NCI-H2171 (cell line): Measurements from ENCODE around the gene KCNC3.

ENCODE experiments used
- DNase-seq: peaks from one replicate; lab custom pipeline; 2025; lab: John Stamatoyannopoulos, UW

Gene KCNC3

DNA sequence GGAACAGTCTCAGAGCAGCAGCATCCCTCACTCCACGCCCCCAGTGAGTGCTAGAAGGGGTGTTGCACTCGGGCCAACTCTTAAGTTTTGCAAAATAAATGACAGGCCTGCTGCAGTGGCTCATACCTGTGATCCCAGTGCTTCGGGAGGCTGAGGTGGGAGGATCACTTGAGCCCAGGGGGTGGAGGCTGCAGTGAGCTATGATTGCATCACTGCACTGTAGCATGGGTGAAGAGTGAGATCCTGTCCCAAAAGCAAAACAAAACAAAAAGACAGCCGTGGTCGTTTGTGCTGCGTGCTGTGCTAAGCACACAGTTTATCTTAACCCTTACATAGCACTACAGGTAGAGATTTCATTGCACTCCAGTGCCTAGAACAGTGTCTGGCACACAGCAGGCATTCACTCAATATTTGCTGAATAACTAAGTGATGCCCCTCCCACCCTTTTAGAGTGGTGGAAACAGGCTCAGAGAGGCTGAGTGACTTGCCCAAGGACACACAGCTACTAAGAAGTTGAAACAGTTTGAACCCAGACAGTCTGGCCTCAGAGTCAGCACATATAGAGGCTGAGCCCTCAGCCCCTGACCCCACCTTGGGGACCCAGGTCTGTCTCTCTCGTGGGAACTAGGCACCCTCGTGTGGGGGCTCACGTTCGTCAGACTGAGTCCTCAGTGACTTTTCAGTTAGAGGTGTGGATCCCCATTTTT, 18.3 kb downstream of the KCNC3 start:
- no peak for DNase-seq

DNA sequence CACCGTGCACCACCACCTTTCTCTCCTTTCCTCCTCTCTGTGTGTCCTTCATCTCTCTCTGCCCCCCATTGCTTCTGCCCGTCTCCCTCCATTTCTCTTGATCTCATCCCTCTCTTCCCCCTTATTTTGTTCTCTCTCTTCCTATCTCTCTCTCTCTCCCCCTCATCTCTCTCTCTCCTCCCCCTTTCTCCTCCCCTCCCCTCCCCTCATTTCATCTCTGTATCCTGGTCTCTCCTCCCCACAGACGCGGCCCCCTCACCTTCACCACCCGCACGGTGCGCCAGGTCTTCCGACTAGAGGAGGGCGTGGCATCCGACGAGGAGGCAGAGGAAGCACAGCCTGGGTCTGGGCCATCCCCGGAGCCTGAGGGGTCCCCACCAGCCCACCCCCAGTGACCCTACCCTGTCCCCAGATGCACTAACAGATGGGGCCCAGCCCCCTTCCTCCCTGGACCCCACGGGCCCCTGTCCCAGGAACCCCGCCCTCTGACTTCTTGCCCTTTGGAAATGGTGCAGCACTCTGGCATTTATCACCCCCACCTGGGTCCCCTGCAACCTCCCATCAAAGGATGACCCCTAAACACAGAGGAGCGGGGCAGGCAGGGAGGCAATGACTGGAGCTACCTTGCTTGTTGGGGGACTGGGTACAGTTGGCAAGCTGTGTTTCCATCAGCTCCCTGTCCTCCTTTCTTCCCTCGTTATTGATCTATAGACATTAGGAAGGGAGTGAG, 19.6 kb downstream of the KCNC3 start:
- DNase-seq: no peak

DNA sequence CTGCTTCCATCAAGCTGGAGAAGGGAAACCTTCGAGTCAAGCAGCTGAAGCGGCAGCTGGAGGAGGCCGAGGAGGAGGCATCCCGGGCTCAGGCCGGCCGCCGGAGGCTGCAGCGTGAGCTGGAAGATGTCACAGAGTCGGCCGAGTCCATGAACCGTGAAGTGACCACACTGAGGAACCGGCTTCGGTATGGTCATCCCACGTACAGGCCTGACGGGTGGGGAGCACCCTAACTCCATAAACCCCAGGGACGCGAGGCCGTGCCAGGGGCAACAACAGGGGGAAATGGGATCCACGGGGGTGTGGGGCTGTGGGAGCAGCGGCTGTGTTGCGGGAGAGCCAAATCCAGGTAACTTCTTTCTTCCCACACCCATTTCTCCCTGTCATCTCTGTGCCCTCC, 20.2 kb downstream of the KCNC3 start:
- DNase-seq: no peak

DNA sequence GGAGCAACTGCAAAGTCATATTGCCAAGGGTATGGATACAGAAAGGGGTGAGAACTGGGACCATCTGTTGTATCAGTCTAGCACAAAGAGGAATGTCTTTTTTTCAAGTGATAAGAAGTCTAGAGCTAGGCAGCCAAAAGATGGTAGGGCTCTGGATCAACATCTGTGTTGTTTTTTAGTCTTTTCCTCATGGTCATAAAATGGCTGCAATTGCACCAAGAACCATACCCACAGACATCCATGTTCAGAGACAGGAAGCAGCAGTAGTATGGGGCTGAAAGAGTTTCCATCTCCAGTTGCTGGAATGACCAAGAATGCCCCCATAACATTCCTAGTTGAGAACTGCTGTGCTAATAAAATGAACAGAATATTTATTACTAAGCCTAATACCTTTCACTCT, 25.6 kb downstream of the KCNC3 start:
- no peak for DNase-seq

DNA sequence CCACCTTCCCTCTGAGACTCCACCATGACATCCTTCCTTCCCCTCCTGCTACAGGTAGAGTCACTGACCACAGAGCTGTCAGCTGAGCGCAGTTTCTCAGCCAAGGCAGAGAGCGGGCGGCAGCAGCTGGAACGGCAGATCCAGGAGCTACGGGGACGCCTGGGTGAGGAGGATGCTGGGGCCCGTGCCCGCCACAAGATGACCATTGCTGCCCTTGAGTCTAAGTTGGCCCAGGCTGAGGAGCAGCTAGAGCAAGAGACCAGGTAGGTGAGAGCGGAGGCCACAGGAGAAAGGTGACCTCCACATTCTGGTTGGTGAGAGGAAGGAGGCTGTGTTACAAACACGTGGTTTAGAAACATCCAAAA, 27.6 kb downstream of the KCNC3 start:
- no peak for DNase-seq

DNA sequence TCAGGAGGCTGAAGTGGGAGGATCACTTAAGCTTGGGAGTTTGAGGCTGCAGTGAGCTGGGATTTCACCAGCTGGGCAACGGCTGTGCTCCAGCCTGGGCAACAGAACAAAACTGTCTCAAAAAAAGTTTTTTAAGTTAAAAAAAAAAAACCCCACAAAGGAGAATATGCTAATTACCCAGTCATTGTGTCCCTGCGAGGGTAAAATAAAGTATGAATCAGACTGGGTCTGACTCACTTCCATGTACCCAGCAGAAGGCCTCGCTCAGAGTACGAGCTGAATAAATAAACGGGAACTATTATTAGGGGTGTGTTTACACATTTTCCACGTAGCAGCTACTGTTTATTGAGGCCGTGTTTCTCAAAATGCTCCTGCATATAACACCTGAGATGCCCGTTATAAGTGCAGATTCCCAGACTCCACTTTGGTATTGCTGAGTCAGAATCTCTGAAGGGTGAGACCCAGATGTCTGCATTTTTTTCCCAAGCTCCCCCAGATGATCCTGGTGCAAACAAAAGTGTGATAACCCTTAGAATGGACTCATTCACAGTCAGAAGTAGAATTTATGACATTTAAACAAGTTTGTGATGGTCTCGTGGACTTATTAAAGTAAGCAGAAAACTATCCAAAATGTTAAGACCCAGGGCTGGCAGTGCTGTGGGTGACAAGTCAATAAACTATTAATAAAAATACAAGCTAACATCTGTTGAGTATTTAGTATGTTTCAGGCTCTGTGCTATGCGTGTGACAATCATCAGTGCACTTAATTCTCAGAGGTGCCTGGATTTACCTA, 28.2 kb downstream of the KCNC3 start:
- no peak for DNase-seq

DNA sequence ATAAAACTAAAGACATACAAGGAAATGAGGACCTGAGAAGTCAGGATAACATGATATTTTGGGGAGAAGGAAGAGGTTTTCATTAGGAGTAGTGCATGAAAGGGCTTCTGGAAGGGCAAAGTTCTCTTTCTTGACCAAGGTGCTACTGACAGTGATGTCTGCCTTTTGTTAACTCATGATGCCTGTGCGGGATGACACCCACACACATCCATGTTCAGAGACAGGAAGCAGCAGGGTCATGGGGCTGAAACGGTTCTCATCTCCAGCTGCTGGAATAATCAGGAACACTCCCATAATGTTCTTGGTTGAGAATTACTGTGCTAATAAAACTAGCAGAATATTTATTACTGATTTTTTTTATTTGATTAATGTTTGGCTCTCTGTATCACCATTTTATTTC, 29.1 kb downstream of the KCNC3 start:
- DNase-seq: no peak

DNA sequence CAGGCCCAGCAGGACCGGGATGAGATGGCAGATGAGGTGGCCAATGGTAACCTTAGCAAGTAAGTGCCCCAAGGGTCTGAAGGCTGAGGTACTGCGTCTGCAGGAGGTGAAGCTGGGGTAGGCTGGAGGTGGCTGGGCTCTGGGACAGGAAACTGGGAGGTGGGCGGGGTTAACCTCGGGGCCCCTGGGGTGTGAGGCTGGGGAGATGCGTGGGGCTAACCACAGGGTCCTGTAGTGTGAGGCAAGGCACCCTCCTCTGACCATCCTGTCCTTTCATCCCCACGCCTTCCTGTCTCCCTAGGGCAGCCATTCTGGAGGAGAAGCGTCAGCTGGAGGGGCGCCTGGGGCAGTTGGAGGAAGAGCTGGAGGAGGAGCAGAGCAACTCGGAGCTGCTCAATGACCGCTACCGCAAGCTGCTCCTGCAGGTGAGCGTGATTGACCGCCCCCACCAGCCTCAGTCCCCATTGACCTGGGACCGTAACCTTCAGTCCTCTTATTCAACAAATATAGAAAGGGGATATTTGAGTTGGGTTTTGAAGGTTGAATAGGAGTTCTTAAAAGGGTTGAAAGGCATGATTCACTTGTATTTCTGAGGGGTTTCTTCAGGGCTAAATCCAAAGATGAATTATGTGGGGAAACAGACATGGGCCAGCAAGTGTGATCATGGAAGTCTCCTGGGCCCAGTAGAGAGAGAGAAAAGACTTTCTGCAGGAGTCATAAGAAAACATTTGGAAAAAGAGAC, 35.7 kb downstream of the KCNC3 start:
- DNase-seq: no peak

DNA sequence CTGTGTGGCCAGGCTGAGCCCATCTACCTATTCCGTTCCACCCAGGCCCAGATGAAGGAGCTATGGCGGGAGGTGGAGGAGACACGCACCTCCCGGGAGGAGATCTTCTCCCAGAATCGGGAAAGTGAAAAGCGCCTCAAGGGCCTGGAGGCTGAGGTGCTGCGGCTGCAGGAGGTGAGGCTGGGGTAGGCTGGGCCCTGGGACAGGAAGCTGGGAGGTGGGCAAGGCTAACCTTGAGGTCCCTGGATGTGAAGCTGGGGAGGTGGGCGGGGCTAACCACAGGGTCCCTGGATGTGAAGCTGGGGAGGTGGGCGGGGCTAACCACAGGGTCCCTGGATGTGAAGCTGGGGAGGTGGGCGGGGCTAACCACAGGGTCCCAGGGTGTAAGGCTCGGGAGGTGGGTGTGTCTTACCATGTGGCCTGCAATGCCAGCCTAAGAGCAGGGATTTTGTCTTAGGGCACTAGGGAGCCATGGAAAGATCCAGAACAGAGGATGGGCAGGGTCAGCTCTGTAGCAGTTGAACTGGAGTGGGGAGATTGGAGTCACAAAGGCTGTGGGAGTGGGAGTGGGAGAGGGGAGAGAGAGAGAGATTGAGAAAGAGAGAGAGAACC, 36.9 kb downstream of the KCNC3 start:
- no peak for DNase-seq

DNA sequence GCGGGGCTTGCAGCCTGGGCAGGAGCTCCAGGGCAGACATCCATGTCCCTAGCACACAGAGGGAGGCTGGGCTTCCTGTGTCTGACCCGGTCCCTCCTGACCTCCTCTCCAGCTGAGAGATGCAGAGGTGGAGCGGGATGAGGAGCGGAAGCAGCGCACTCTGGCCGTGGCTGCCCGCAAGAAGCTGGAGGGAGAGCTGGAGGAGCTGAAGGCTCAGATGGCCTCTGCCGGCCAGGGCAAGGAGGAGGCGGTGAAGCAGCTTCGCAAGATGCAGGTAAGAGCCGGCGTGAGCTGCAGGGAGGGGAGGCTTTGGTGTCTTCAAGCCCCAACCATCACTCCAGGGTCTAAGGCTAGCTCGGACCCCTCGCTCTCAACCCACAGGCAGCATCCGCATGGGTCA, 38.4 kb downstream of the KCNC3 start:
- no peak for DNase-seq

DNA sequence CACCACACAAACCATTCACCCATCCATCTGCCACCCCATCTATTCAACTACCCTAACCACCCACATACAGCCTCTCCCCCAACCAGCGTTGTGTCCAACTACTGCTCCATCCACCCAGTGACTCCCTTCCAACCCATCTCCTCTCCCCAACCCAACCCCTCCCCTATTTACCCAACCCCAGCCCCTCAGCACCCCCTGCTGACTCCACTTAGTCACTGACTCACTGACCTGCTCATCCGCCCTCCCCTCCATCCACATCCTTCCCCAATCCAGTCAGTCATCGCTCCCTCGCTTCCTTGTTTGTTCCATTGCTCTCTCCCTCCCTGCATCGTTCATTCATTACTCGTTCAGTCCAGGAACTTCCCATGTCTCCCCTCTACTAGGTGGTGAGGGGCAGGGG, 39.2 kb downstream of the KCNC3 start:
- DNase-seq: no peak

DNA sequence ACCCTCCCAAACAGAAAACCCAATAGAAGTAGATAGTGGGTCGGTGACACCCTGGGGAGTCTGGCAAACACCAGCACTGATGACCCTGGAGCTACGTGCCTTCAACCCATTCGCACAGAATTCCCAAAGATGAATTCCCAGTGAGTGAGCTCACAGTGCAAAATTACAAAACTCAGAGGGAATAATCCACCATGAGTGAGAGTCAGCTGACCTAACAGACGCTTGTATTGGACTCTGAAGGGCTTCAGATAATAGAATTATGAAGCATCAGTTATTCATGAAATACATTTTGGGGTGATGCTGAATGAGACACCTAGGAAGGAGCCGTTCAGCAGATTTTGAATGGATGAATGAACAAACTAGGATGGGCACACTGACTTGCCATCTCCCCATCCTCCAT, 40.2 kb downstream of the KCNC3 start:
- no peak for DNase-seq

DNA sequence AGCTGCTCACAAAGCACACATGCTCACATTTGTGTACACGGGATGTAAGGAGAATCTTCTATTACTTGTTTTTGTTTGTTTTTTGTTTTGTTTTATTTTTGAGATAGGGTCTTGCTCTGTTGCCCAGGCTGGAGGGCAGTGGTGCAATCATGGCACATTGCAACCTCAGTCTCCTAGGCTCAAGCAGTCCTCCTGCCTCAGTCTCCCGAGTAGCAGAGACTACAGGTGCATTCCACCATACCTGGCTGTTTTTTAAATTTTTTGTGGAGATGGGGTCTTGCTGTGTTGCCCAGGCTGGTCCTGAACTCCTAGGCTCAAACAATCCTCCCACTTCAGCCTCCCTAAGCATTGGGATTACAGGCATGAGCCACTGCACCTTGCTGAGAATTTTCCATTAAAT, 41.8 kb downstream of the KCNC3 start:
- no peak for DNase-seq

DNA sequence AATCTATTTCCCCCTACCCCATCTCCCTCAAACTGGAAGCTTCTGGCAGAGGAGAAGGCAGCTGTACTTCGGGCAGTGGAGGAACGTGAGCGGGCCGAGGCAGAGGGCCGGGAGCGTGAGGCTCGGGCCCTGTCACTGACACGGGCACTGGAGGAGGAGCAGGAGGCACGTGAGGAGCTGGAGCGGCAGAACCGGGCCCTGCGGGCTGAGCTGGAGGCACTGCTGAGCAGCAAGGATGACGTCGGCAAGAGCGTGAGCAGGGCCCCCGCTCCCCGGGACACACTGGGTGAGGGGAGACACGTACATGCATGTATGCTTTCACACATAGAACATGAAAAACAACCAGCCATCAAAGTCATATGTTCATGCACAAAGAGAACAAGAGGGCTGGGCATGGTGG, 42.7 kb downstream of the KCNC3 start:
- DNase-seq: no peak

DNA sequence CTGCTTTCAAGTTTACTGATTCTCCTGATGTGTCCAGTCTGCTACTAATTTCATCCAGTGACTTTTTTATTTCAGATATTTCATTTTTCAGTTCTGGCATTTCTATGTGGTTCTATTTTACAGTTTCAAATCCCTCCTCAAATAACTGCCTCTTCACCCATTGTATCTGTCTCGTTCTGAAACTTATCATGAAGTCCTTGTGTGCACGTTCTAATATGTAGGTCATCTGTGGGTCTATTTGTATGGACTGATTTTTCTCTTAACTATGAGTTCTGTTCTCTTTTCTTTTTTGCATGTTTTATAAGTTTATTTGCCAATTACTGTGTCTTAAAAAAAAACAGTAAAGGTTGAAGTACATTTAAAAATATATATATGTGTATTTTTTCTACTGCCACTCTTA, 43.3 kb downstream of the KCNC3 start:
- DNase-seq: no peak

DNA sequence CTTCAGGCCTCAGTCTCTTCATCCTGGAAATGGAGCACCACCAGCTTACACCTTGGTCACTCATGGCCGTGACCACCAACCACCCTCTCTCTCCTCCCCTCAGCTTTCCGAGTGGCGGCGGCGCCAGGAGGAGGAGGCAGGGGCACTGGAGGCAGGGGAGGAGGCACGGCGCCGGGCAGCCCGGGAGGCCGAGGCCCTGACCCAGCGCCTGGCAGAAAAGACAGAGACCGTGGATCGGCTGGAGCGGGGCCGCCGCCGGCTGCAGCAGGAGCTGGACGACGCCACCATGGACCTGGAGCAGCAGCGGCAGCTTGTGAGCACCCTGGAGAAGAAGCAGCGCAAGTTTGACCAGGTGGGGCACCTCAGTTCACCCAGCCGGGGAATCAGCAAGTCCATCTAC, 47.7 kb downstream of the KCNC3 start:
- DNase-seq: no peak

DNA sequence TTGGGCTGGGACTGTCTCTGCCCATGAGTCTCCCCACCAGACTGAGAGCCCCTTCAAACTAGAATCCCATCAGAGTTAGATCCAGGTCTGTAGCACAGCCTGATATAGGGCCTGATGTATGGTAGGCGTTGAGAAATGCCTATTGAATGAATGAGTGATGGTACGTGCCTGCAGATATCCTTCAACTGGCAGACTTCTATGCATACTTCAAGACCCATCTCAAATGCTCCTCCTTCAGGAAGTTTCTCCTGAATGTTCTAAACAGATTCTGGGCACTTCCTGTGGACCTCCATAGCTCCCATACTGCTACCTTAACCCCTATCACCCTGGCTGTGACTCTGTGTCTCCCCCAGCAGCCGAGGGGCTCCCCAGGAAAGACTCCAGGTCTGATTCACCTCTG, 48.2 kb downstream of the KCNC3 start:
- DNase-seq: no peak

DNA sequence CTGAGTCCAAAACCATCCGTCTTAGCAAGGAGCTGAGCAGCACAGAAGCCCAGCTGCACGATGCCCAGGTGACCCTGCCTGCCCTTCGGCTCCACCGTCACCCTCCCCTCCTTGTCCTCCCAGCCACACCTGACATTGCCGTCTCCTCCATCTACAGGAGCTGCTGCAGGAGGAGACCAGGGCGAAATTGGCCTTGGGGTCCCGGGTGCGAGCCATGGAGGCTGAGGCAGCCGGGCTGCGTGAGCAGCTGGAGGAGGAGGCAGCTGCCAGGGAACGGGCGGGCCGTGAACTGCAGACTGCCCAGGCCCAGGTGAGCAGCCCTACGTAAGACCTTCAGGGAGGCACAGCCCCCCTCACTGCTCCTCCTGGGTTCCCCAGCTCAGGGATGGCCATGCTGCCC, 49.1 kb downstream of the KCNC3 start:
- no peak for DNase-seq

DNA sequence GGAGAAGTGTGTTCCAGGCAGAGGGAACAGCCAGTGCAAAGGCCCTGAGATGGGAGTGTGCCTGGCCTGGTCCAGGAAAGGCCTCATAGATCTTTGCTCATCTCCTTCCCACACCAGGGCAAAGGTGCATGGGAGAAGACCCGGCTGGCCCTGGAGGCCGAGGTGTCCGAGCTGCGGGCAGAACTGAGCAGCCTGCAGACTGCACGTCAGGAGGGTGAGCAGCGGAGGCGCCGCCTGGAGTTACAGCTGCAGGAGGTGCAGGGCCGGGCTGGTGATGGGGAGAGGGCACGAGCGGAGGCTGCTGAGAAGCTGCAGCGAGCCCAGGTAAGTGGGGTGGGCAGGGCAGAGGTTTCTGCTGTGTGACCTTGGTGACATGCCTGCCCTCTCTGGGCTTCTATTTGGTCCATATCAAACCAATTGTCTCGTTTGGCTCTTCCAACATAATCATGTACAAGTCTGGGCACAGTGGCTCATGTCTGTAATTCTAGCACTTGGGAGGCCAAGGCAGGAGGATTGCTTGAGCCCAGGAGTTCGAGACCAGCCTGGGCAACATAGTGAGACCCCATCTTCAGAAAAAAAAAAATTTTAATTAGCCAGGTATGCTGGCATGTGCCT, 51.1 kb downstream of the KCNC3 start:
- no peak for DNase-seq

DNA sequence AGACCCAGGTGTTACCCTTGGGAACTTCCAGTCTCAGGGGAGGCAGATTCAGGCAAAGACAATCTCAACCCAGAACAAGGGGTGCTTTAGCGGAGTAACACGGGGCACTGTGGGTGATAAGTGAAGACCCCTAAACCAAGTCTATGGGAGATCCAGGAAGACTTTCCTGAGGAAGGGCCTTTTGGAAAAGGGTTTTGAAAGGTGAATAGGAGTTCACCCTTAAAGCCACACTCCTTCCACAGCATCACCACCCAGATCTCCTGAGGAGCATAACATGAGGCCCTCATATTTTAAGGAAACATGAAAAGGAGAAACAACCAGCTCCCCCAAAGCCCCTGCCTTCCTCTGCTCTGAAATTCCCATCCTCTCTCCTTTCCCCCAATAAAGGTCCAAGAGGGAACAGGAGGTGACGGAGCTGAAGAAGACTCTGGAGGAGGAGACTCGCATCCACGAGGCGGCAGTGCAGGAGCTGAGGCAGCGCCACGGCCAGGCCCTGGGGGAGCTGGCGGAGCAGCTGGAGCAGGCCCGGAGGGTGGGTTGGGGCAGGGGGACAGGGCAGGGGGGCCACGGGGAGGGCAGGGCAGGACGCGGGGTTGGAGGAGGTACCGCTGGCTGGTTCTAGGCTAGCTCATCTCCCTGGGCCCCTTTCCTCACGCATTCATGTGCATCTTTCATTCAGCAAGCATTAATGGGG, 52.7 kb downstream of the KCNC3 start:
- no peak for DNase-seq
